Measurements from ENCODE around the gene ANXA11. TPM values are rescaled to one million over a fixed set of nuclear protein-coding genes. Genes with fewer than 3 reads are reported as not detected.
"Not testable (repeated sequence)": the region's sequence is repeated elsewhere in the genome, so short reads cannot be mapped to it uniquely, and the experiment has no call there.

The ANXA11 gene
- total RNA-seq, 1 donor from 2014 or later: 405 TPM

- ATAC-seq; intact Hi-C loops (cut with micrococcal nuclease); DNase-seq: not testable (repeated sequence)
These were observed 9.1 kb upstream of the ANXA11 start for GRCh38 chr10:80214368-80214982.

DNA sequence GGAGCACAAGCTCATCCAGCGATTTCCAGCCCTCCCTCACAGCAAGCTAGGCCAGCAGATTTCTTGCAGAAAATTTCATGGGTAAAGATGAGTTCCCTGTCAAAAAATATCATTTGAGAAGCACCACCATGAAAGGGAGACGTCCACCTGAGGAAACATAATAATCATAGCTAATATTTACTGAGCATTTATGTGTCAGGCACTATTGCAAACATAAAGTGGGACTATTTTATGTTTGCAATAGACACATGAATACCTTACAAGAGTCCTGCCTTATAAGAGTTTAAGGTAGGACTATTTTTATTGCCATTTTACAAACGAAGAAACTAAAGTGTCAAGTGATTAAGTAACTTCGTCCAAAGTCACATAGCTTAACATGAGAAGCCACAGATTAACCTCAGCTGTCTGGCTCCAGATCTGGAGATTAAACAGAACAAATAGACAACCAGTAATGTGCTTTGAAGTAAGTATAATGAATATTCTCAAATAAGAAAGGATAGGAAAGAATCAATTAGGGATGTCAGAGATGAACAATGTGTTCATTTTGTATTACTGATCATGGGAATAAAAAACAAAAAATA is 7.3 kb upstream of the ANXA11 start:
- DNase-seq; intact Hi-C loops (cut with micrococcal nuclease); ATAC-seq: not testable (repeated sequence)

GRCh38 chr10:80211786-80212185 is 6.4 kb upstream of the ANXA11 start:
- intact Hi-C loops (cut with micrococcal nuclease): no loop called here
- DNase-seq (no peak), ATAC-seq (no peak)

- intact Hi-C loops (cut with micrococcal nuclease): no loop called here
- DNase-seq (no peak), ATAC-seq (no peak)
These were observed 4.9 kb upstream of the ANXA11 start for GRCh38 chr10:80210259-80210658.

- intact Hi-C loops (cut with micrococcal nuclease): loop anchor here (5.0 kb wide), 1 partner anchor 51 kb away; no protein-coding TSS in a partner anchor
- no peak for ATAC-seq
- DNase-seq: no peak
These were observed 2.5 kb upstream of the ANXA11 start for GRCh38 chr10:80207768-80208370.

DNA sequence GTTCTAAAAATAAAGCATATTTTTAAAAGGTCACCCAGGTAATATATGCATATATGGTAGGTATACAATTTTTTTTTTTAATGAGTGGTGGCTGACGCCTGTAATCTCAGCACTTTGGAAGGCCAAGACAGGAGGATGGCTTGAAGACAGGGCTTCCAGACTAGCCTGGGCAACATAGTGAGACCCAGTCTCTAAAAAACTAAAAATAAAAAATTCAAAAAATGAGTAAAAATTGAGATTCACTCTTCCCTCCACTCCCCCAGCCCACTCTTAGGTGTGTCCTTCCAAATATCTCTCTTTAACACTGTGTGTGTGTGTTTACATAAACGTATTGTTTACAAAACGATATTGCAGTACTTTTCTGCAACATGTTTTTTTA is 929 bp upstream of the ANXA11 start:
- intact Hi-C loops (cut with micrococcal nuclease): loop anchor here (5.0 kb wide), 1 partner anchor 49 kb away; no protein-coding TSS in a partner anchor
- ATAC-seq: no peak
- DNase-seq: no peak

GRCh38 chr10:80204677-80205476 is 460 bp downstream of the ANXA11 start:
- DNase-seq (peak; percentile 46), ATAC-seq (peak; percentile 26)
- intact Hi-C loops (cut with micrococcal nuclease): loop anchor here (5.0 kb wide), 1 partner anchor 48 kb away; no protein-coding TSS in a partner anchor

- intact Hi-C loops (cut with micrococcal nuclease): no loop called here
- ATAC-seq: peak; percentile 20
- DNase-seq: no peak
These were observed 1.3 kb downstream of the ANXA11 start for GRCh38 chr10:80203835-80204676.

DNA sequence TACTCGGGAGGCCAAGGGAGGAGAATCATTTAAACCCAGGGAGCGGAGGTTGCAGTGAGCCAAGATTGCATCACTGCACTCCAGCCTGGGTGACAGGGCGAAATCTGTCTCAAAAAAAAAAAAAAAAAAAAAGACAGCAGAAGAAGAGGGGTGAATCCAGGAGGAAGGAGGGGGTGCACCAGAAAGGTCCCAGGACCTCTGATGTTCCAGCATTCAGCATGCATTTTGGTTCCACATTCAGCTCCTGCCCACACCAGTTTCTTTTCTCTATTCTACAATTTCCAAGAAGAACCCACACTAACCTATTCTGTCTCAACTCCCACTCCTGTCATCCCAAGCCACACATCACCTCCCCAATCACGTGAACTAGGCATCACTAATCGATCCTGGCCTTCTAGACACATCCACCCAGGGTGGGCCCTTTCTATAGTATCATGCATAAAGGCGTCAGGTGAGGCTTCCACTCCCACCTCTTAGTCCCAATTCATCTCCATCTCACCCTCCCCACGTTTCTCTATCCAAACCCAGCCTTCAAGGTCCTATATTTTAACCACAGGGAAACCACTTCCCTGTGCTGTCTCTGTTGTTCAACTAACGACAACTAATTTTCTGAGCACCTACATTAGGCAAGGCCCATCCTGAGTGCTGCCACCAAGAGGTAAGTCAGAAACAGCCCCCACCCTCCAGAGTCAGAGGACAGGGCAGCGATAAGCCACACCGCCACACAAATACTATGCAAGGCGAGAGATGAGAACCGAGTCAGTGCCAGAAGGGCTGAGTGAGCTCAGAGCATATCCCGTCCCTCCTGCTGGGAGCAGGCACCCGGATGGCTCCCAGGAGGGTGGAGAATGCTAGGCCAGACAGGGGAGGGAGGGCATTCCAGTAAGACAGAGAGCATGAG is 2.2 kb downstream of the ANXA11 start:
- intact Hi-C loops (cut with micrococcal nuclease): no loop called here
- peak; percentile 71 for ATAC-seq
- peak; percentile 84 for DNase-seq

DNA sequence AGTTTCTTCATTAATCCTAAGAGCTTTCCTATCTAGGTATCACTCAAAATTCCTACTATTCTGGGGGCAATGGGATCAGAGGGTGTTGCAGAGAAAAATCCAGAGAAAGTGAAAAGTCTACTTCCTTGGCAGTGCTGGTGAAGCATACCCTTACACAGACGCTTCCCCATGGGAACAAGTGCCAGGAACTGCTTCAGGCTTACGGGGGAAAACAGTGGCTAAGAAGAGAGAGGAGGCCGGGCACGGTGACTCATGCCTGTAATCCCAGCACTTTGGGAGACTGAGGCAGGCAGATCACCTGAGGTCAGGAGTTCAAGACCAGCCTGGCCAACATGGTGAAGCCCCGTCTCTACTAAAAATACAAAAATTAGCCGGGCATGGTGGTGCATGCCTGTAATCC is 2.8 kb downstream of the ANXA11 start:
- DNase-seq; intact Hi-C loops (cut with micrococcal nuclease); ATAC-seq: not testable (repeated sequence)

DNA sequence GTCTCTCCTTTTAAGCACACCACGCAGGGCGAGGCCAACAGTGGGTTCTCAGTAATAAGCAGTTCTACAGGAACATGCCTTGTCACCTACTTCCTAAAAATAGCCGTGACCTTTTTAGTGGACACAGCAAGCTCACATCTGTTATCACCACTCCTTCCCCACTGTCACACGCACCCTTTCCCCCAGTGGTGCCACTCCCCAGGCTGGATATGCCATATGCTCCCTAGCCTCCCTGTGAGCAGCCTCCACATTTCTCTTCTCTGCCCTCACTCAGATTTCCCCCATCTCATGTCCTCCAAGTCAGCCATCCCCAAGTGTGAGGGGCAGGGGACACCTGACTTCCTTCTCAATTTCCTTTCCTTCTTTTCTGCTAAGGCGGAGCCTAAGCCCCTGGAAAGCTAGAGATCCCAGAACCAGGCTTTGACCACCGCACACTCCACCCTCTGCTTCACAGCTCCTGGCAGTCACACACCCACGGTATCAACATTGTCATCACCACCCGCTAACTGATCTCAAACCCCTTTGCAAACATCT is 3.7 kb downstream of the ANXA11 start:
- peak; percentile 59 for DNase-seq
- intact Hi-C loops (cut with micrococcal nuclease): no loop called here
- ATAC-seq: peak; percentile 34

- DNase-seq: no peak
- intact Hi-C loops (cut with micrococcal nuclease): no loop called here
- no peak for ATAC-seq
These were observed 4.7 kb downstream of the ANXA11 start for GRCh38 chr10:80200687-80201086.

DNA sequence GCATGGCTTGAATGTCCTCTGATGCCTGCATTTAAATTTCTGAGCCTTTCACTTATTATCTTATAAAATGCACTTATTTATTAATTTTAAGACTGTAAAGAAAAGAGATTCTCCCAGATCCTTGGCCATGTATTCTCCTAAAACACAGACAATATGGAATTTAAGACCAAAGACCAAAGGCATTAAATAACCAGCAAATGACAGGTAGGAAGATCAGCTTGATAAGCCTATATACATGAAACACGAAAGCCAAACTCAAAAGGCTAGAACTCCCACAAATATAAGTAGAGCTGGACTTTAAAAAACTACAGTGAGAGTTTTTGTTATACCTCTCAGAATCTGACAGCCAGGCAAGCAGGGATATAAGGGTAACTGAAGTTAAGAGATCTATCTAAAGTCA is 5.1 kb downstream of the ANXA11 start:
- DNase-seq (no peak), ATAC-seq (no peak)
- intact Hi-C loops (cut with micrococcal nuclease): no loop called here

DNA sequence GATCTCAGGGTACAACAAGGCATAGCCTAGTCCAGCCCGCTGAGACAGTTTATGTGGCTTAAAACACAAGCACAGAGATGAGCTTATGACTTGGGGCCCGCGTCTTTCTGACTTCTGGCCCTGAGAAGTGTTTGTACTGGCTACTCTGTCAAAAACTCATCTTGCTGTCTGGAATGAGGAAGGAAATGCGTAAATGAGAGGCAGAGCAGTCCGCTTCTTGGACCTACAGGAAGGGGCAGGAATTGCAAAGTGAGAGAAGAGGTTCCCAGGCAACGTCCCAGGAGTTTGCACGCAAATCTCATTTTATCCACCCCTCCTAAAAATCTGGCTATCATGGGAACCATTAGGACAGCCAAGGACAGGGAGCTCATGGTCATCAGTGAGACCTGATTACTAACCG is 5.5 kb downstream of the ANXA11 start:
- intact Hi-C loops (cut with micrococcal nuclease): no loop called here
- DNase-seq: no peak
- peak; percentile 12 for ATAC-seq

GRCh38 chr10:80197972-80198916 is 7.1 kb downstream of the ANXA11 start:
- intact Hi-C loops (cut with micrococcal nuclease): no loop called here
- ATAC-seq: peak; percentile 10
- no peak for DNase-seq

- intact Hi-C loops (cut with micrococcal nuclease): no loop called here
- DNase-seq: no peak
- no peak for ATAC-seq
These were observed 8.4 kb downstream of the ANXA11 start for GRCh38 chr10:80196950-80197315.
